ENCODE measurements around the gene DOCK10.

Gene DOCK10

DNA sequence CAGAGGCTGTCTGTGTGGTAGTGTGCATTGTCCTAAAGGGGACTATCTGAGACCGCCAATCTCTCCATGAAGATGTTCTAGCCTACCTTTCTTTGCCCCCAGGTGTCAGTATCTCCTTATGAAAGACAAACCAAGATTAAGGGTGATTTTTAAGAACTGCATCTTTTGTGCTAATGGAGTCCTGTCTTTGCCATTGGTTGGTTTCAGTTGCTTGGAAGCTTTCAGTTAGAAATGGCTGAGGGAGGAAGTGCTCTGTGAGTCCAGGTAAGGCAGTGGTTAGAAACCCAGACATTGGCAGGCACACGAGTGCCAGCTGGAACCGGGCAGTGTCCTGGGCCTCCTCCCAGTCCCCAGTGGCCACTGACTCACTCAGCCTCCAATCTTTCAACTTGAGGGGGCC lies 111.3 kb downstream of the DOCK10 start:
- Histone ChIP-seq H3K36me3 (ENCODE audit: control insufficient read depth, insufficient read depth, low read length) (no peaks in the 10 kb centered on the region), H3K27ac (ENCODE audit: low read depth, low read length) (no peak overlapping the region), H3K9ac (ENCODE audit: low read depth, low read length) (no peak overlapping the region), H3K9me3 (ENCODE audit: control insufficient read depth, insufficient read depth, low read length) (no peaks in the 10 kb centered on the region), H3K27me3 (ENCODE audit: control insufficient read depth, insufficient read depth, low read length) (no peaks in the 10 kb centered on the region), H3K4me3 (ENCODE audit: low read depth, low read length) (no peak overlapping the region), H3K4me1 (ENCODE audit: control insufficient read depth, insufficient read depth, low read length) (peaks cover 24% of the 10 kb centered on the region)

DNA sequence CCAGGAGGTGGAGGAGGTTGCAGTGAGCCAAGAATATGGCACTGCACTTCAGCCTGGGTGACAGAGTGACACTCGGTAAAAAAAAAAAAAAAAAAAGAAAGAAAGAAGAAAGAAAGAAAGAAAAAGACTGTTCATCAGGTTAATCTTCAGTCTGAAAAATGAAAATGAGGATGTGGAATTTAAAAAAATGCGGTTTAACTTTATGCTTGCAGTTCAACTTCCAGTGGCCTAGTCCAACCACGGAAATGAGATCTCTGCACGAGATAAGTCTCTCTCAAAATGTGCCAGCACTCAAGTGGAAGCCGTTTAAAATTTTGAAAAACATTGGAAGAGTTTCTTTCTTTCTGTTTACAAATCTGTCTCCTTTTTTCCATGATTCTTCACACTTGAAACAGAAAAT lies 112.1 kb downstream of the DOCK10 start:
- H3K4me3 ChIP-seq (ENCODE audit: low read depth, low read length): no peak overlapping the region
- no peaks in the 10 kb centered on the region for H3K9me3 ChIP-seq (ENCODE audit: control insufficient read depth, insufficient read depth, low read length)
- no peaks in the 10 kb centered on the region for H3K27me3 ChIP-seq (ENCODE audit: control insufficient read depth, insufficient read depth, low read length)
- no peaks in the 10 kb centered on the region for H3K36me3 ChIP-seq (ENCODE audit: control insufficient read depth, insufficient read depth, low read length)
- no peak overlapping the region for H3K27ac ChIP-seq (ENCODE audit: low read depth, low read length)
- no peak overlapping the region for H3K9ac ChIP-seq (ENCODE audit: low read depth, low read length)
- H3K4me1 ChIP-seq (ENCODE audit: control insufficient read depth, insufficient read depth, low read length): peaks cover 15% of the 10 kb centered on the region

GRCh38 chr2:224929512-224929911 lies 112.8 kb downstream of the DOCK10 start:
- Histone ChIP-seq H3K4me3 (ENCODE audit: low read depth, low read length) (no peak overlapping the region), H3K27me3 (ENCODE audit: control insufficient read depth, insufficient read depth, low read length) (no peaks in the 10 kb centered on the region), H3K4me1 (ENCODE audit: control insufficient read depth, insufficient read depth, low read length) (peaks cover 9% of the 10 kb centered on the region), H3K36me3 (ENCODE audit: control insufficient read depth, insufficient read depth, low read length) (no peaks in the 10 kb centered on the region), H3K27ac (ENCODE audit: low read depth, low read length) (no peak overlapping the region), H3K9ac (ENCODE audit: low read depth, low read length) (no peak overlapping the region), H3K9me3 (ENCODE audit: control insufficient read depth, insufficient read depth, low read length) (no peaks in the 10 kb centered on the region)

- Histone ChIP-seq H3K4me1 (ENCODE audit: control insufficient read depth, insufficient read depth, low read length) (no peaks in the 10 kb centered on the region), H3K9ac (ENCODE audit: low read depth, low read length) (no peak overlapping the region), H3K27me3 (ENCODE audit: control insufficient read depth, insufficient read depth, low read length) (no peaks in the 10 kb centered on the region), H3K27ac (ENCODE audit: low read depth, low read length) (no peak overlapping the region), H3K4me3 (ENCODE audit: low read depth, low read length) (no peak overlapping the region), H3K36me3 (ENCODE audit: control insufficient read depth, insufficient read depth, low read length) (no peaks in the 10 kb centered on the region), H3K9me3 (ENCODE audit: control insufficient read depth, insufficient read depth, low read length) (no peaks in the 10 kb centered on the region)
Measured at GRCh38 chr2:224927646-224928173, 114.6 kb downstream of the DOCK10 start.

DNA sequence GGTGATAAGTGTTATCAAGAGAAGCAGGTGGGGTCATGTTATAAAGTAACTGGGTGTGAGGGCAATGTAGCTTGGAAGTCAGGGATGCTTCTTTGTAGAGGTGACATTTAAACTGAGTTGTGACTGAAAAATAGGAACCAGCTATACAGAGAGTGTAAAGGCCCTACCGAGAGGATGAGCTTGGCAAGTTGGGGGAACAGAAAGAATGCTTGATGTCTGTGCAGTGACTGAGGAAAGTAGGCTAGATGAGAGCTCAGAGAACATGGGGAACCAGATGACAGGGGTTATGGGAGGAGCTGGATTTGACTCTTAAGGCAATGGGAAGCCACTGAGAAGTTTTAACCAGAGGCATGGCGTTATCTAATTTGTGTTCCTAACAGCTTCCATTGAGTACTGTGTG lies 115.3 kb downstream of the DOCK10 start:
- H3K4me1 ChIP-seq (ENCODE audit: control insufficient read depth, insufficient read depth, low read length): no peaks in the 10 kb centered on the region
- H3K9me3 ChIP-seq (ENCODE audit: control insufficient read depth, insufficient read depth, low read length): no peaks in the 10 kb centered on the region
- no peak overlapping the region for H3K27ac ChIP-seq (ENCODE audit: low read depth, low read length)
- H3K27me3 ChIP-seq (ENCODE audit: control insufficient read depth, insufficient read depth, low read length): no peaks in the 10 kb centered on the region
- H3K4me3 ChIP-seq (ENCODE audit: low read depth, low read length): no peak overlapping the region
- no peaks in the 10 kb centered on the region for H3K36me3 ChIP-seq (ENCODE audit: control insufficient read depth, insufficient read depth, low read length)
- H3K9ac ChIP-seq (ENCODE audit: low read depth, low read length): no peak overlapping the region

DNA sequence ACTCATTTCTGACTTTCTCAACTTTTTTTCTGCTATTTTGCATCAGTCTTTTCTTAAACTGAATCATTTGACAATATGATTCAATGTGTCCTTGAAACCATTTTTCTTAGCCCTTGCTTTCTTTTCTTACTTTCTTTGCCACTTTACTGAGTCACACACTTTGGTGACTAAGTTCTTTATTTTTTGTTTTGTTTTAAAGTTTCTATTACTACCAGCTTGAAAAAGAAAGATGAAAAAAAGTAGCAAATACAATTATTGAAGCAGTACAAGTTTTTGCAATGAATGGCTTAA lies 116.5 kb downstream of the DOCK10 start:
- no peaks in the 10 kb centered on the region for H3K36me3 ChIP-seq (ENCODE audit: control insufficient read depth, insufficient read depth, low read length)
- H3K9me3 ChIP-seq (ENCODE audit: control insufficient read depth, insufficient read depth, low read length): no peaks in the 10 kb centered on the region
- H3K9ac ChIP-seq (ENCODE audit: low read depth, low read length): no peak overlapping the region
- H3K4me1 ChIP-seq (ENCODE audit: control insufficient read depth, insufficient read depth, low read length): no peaks in the 10 kb centered on the region
- no peak overlapping the region for H3K27ac ChIP-seq (ENCODE audit: low read depth, low read length)
- no peak overlapping the region for H3K4me3 ChIP-seq (ENCODE audit: low read depth, low read length)
- no peaks in the 10 kb centered on the region for H3K27me3 ChIP-seq (ENCODE audit: control insufficient read depth, insufficient read depth, low read length)

DNA sequence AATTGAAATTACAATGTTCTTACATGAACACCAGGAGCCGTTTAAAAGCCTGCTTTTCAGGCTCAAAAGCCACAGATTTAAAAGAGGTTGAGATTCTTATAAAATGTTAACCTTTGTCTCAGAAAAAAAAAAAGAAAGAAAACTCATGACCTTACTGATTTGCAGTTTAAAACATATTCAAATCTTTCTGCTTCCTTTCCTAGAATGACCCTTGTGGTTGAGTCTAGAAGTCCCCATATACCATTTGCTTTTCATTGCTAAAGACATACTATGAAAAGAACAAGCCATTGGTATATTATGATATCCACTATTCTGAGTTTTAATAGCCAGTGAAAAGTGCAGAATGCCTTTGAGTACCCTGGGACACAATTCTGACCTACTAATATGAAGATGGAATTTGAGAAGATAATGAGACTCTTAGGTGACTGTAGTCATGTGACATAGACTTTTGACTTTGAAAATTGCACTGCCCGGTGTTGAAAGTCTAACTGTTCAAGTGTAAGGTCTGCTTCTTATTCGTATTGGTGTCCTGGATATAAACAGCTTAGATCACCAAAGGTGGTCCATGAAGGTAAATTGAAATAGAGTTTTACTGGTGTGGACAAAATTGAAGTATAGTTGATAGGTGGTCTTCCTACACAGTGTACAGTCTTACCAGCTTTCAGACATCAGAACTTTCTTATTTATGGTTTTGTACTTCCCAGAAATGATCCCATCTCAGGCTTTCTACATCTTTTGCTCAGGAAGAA lies 117.0 kb downstream of the DOCK10 start:
- no peak overlapping the region for H3K27ac ChIP-seq (ENCODE audit: low read depth, low read length)

DNA sequence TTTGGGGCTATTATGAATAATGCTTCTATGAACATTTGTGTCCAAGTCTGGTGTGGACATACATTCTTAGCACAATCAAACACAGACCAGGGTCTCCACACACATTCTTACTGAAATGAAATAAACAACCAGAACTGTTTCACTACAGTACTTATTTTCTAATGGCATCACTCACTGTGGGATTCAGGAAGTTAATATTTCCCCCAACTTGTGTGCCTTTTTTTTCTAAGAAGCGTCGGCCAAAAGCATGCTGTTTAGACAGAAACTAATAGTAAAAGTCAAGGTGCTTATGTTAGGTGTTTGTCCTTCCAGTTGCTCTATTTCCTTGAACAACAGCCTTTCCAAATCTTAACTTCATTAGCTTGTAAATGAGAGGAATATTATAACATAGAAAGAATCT lies 117.6 kb downstream of the DOCK10 start:
- H3K27ac ChIP-seq (ENCODE audit: low read depth, low read length): no peak overlapping the region

More for the DNA sequence above, 117.0 kb downstream of the DOCK10 start:
- Histone ChIP-seq H3K4me1 (ENCODE audit: control insufficient read depth, insufficient read depth, low read length) (no peaks in the 10 kb centered on the region), H3K9me3 (ENCODE audit: control insufficient read depth, insufficient read depth, low read length) (no peaks in the 10 kb centered on the region), H3K36me3 (ENCODE audit: control insufficient read depth, insufficient read depth, low read length) (no peaks in the 10 kb centered on the region), H3K9ac (ENCODE audit: low read depth, low read length) (no peak overlapping the region), H3K27me3 (ENCODE audit: control insufficient read depth, insufficient read depth, low read length) (no peaks in the 10 kb centered on the region), H3K4me3 (ENCODE audit: low read depth, low read length) (no peak overlapping the region)

GRCh38 chr2:224922142-224922727 lies 120.0 kb downstream of the DOCK10 start:
- Histone ChIP-seq H3K4me3 (ENCODE audit: low read depth, low read length) (no peak overlapping the region), H3K36me3 (ENCODE audit: control insufficient read depth, insufficient read depth, low read length) (no peaks in the 10 kb centered on the region), H3K4me1 (ENCODE audit: control insufficient read depth, insufficient read depth, low read length) (no peaks in the 10 kb centered on the region), H3K27ac (ENCODE audit: low read depth, low read length) (no peak overlapping the region), H3K9ac (ENCODE audit: low read depth, low read length) (no peak overlapping the region), H3K9me3 (ENCODE audit: control insufficient read depth, insufficient read depth, low read length) (no peaks in the 10 kb centered on the region), H3K27me3 (ENCODE audit: control insufficient read depth, insufficient read depth, low read length) (no peaks in the 10 kb centered on the region)

More for the DNA sequence above, 117.6 kb downstream of the DOCK10 start:
- Histone ChIP-seq H3K36me3 (ENCODE audit: control insufficient read depth, insufficient read depth, low read length) (no peaks in the 10 kb centered on the region), H3K27me3 (ENCODE audit: control insufficient read depth, insufficient read depth, low read length) (no peaks in the 10 kb centered on the region), H3K9me3 (ENCODE audit: control insufficient read depth, insufficient read depth, low read length) (no peaks in the 10 kb centered on the region), H3K4me3 (ENCODE audit: low read depth, low read length) (no peak overlapping the region), H3K9ac (ENCODE audit: low read depth, low read length) (no peak overlapping the region), H3K4me1 (ENCODE audit: control insufficient read depth, insufficient read depth, low read length) (no peaks in the 10 kb centered on the region)

DNA sequence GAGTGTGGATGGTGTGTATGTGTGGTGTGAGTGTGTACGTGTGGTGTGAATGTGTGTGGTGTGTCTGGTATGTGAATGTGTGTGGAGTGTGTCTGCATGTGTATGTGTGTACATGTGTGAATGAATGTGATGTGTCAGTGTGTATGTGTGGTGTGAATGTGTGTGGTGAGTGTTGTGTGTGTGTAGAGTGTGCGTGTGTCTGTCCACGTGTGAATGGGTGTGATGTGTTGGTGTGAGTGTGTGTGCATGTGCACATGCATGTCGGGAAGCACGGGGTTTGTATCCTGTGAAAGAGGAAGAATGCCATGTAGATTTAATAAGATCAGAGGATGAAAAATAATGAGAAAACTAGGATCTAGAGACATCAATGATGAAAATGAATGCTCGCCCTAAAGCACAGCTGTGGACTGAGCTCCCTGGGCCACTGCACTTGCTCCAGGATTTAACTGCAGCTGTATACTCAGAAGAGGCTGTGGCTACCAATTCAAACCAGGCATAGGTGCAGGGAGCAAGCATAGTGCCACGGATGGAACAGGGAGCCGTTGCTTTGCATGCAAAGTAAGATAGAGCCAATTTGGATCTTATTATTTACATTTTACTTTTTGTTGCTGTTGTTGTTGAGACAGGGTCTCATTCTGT lies 122.7 kb downstream of the DOCK10 start:
- H3K4me1 ChIP-seq (ENCODE audit: control insufficient read depth, insufficient read depth, low read length): no peaks in the 10 kb centered on the region
- no peak overlapping the region for H3K4me3 ChIP-seq (ENCODE audit: low read depth, low read length)
- no peaks in the 10 kb centered on the region for H3K9me3 ChIP-seq (ENCODE audit: control insufficient read depth, insufficient read depth, low read length)
- no peaks in the 10 kb centered on the region for H3K36me3 ChIP-seq (ENCODE audit: control insufficient read depth, insufficient read depth, low read length)
- H3K27me3 ChIP-seq (ENCODE audit: control insufficient read depth, insufficient read depth, low read length): no peaks in the 10 kb centered on the region
- H3K27ac ChIP-seq (ENCODE audit: low read depth, low read length): no peak overlapping the region
- no peak overlapping the region for H3K9ac ChIP-seq (ENCODE audit: low read depth, low read length)
